Sigmoid colon (tissue), 7 donors: ENCODE data around the gene C5orf15. TPM values are rescaled to one million over a fixed set of nuclear protein-coding genes. Genes with fewer than 3 reads are reported as not detected.

ENCODE experiments used
- DNase-seq: peaks from one replicate; pipeline ENCODE4 v3.0.0-alpha.2; 2019
- H3K27ac ChIP-seq, 4 donors: fragments of 200-600 bp; sonication (generic); one replicate each; pipeline ENCODE4 v1.5.1; 2016 to 2019; ENCODE audit warnings: mild to moderate bottlenecking in 1 of 4
- H3K27me3 ChIP-seq, 3 donors: fragments of 200-600 bp; sonication (generic); one replicate each; pipeline ENCODE4 v1.5.1; 2019; ENCODE audit warnings: mild to moderate bottlenecking in 1 of 3
- H3K36me3 ChIP-seq, 4 donors: fragments of 200-600 bp; sonication (generic); one replicate each; pipeline ENCODE4 v1.5.1; 2016 to 2019
- H3K4me1 ChIP-seq, 4 donors: fragments of 200-600 bp; sonication (generic); one replicate each; pipeline ENCODE4 v1.5.1; 2017 to 2019
- H3K4me3 ChIP-seq, 4 donors: fragments of 200-600 bp; sonication (generic); one replicate each; pipeline ENCODE4 v1.5.1; 2017 to 2019; ENCODE audit warnings: mild to moderate bottlenecking in 2 of 4, moderate library complexity in 1 of 4
- H3K9me3 ChIP-seq, 4 donors: fragments of 200-600 bp in 3 of 4; sonication (generic) in 3 of 4; one replicate each; pipeline versions ENCODE4 v1.5.1 to v1.6.1; 2013 to 2019
- EP300 ChIP-seq, 4 donors: sonication (generic); formaldehyde crosslinking; IDR thresholded peaks; one replicate each; pipeline ENCODE4 v1.6.1; 2017; ENCODE audit warnings: antibody characterized with exemption in 4 of 4
- POLR2A ChIP-seq, 2 donors: fragments of 450-650 bp; IDR thresholded peaks; one replicate each; pipeline ENCODE4 v1.6.1; 2016; ENCODE audit warnings: antibody characterized with exemption in 2 of 2, mild to moderate bottlenecking in 2 of 2, moderate library complexity in 2 of 2
- POLR2AphosphoS5 ChIP-seq, 4 donors: sonication (generic); formaldehyde crosslinking; IDR thresholded peaks; one replicate each; pipeline ENCODE4 v1.6.1; 2017; ENCODE audit warnings: antibody characterized with exemption in 4 of 4
- WGBS, 2 donors: extraction: QIAGEN DNeasy Blood & Tissue Kit; methylation state at CpG; one replicate each; pipeline ENCODE4 v1.1.7; 2013; 5-methylcytosine and 5-hydroxymethylcytosine counted together
- intact Hi-C: fragments of 100-400 bp; cut with DNase I; formaldehyde crosslinking; loops from one replicate; pipeline ENCODE4 v1.15.1; 2023
- polyA plus RNA-seq, 3 donors: library from polyadenylated mRNA; stranded (reverse); fragments of 200-250 nt; gene quantifications; one replicate each; pipeline ENCODE4 v1.2.3, GENCODE V29; 2013
- total RNA-seq, 4 donors: library from RNA; depleted of rRNA; stranded (reverse); fragments of >200 nt; gene quantifications; one replicate each; pipeline ENCODE4 v1.1.0, GENCODE V29; 2016
- TF ChIP-seq, protein P1 (sequence below), 4 experiments: fragments of 450-650 bp in 3 of 4; fragments of 200-600 bp in 1 of 4; IDR thresholded peaks; one replicate each; pipeline ENCODE4 v1.5.1; 2016 to 2019; ENCODE audit warnings: antibody characterized with exemption in 4 of 4, mild to moderate bottlenecking in 3 of 4, moderate library complexity in 2 of 4
- donor health status: healthy with polysubstance abuse.
- donor health status: Bipolar disorder and iron deficiency.
- donor health status: healthy.

The C5orf15 gene
- total and polyA plus RNA-seq, 7 donors, result 6.6 to 38.5 (median 26.0) TPM

- peak; percentile 73 for DNase-seq
- Histone ChIP-seq H3K4me3 (no peak overlapping the region), H3K27me3 (no peaks in the 10 kb centered on the region), H3K9me3 (no peaks in the 10 kb centered on the region), H3K27ac (no peak overlapping the region), H3K36me3 (no peaks in the 10 kb centered on the region), H3K4me1 (peaks cover 0 to 15% (median 4%) of the 10 kb centered on the region in 4 donors)
- TF ChIP-seq POLR2AphosphoS5 (IDR thresholded peaks at IDR 0.05), result no peak
- TF ChIP-seq EP300 (IDR thresholded peaks at IDR 0.05), result no peak
- TF ChIP-seq, protein P1, sequence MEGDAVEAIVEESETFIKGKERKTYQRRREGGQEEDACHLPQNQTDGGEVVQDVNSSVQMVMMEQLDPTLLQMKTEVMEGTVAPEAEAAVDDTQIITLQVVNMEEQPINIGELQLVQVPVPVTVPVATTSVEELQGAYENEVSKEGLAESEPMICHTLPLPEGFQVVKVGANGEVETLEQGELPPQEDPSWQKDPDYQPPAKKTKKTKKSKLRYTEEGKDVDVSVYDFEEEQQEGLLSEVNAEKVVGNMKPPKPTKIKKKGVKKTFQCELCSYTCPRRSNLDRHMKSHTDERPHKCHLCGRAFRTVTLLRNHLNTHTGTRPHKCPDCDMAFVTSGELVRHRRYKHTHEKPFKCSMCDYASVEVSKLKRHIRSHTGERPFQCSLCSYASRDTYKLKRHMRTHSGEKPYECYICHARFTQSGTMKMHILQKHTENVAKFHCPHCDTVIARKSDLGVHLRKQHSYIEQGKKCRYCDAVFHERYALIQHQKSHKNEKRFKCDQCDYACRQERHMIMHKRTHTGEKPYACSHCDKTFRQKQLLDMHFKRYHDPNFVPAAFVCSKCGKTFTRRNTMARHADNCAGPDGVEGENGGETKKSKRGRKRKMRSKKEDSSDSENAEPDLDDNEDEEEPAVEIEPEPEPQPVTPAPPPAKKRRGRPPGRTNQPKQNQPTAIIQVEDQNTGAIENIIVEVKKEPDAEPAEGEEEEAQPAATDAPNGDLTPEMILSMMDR (IDR thresholded peaks at IDR 0.05), result no peak
- no peak for TF ChIP-seq POLR2A (IDR thresholded peaks at IDR 0.05)
- WGBS, 2 donors, result 75 to 81% methylated on average over 9 of the region's 9 CpGs
- intact Hi-C loops, result no loop called here
These were observed 61.4 kb downstream of the C5orf15 start for GRCh38 chr5:133907075-133907474.

- no peak overlapping the region for H3K4me3 ChIP-seq
- TF ChIP-seq POLR2AphosphoS5 (IDR thresholded peaks at IDR 0.05), result no peak
- H3K4me1 ChIP-seq, result peaks cover 0 to 15% (median 4%) of the 10 kb centered on the region in 4 donors
- DNase-seq, result no peak
- H3K9me3 ChIP-seq, result no peaks in the 10 kb centered on the region
- intact Hi-C loops, result no loop called here
- no peak overlapping the region for H3K27ac ChIP-seq
- WGBS, 2 donors, result 84 to 89% methylated on average over 6 of the region's 6 CpGs
- no peaks in the 10 kb centered on the region for H3K27me3 ChIP-seq
- no peaks in the 10 kb centered on the region for H3K36me3 ChIP-seq
These were observed 62.1 kb downstream of the C5orf15 start for GRCh38 chr5:133906303-133906702.

Other genes starting within 250 kb of the C5orf15 start
- 10 to 100 TPM; 71.3 to 99.2 (median 78.9) TPM for gene VDAC1, start 36.4 kb upstream of the C5orf15 start, total RNA-seq
- gene VDAC1, start 36.4 kb upstream of the C5orf15 start, polyA plus RNA-seq, result 100 to 1,000 TPM; 192 to 361 (median 218) TPM
- gene TCF7, start 146.1 kb upstream of the C5orf15 start, total RNA-seq, result 1 to 10 TPM in 1 of 4 donors, under 1 TPM in 3; 0.36 to 1.5 (median 0.62) TPM
- gene TCF7, start 146.1 kb upstream of the C5orf15 start, polyA plus RNA-seq, result 10 to 100 TPM in 1 of 3 donors, 1 to 10 TPM in 2; 1.8 to 38.4 (median 3.7) TPM
- gene SKP1, start 208.3 kb upstream of the C5orf15 start, total RNA-seq, result 100 to 1,000 TPM; 193 to 320 (median 271) TPM
- gene SKP1, start 208.3 kb upstream of the C5orf15 start, polyA plus RNA-seq, result 100 to 1,000 TPM; 445 to 938 (median 717) TPM